Uterus (tissue), 2 donors: ENCODE measurements around the gene PTS.

ENCODE experiments used
- POLR2A ChIP-seq, 2 donors: fragments of 450-650 bp; IDR thresholded peaks; one replicate each; pipeline ENCODE4 v1.6.1; 2016; ENCODE audit warnings: antibody characterized with exemption in 2 of 2, mild to moderate bottlenecking in 1 of 2, moderate library complexity in 1 of 2
- TF ChIP-seq, protein P1 (sequence below), 4 experiments: fragments of 200-600 bp in 2 of 4; fragments of 450-650 bp in 2 of 4; sonication (generic) in 2 of 4; IDR thresholded peaks; one replicate each; pipeline ENCODE4 v1.5.1; 2016 to 2019; ENCODE audit warnings: antibody characterized with exemption in 4 of 4, mild to moderate bottlenecking in 2 of 4, moderate library complexity in 1 of 4

DNA sequence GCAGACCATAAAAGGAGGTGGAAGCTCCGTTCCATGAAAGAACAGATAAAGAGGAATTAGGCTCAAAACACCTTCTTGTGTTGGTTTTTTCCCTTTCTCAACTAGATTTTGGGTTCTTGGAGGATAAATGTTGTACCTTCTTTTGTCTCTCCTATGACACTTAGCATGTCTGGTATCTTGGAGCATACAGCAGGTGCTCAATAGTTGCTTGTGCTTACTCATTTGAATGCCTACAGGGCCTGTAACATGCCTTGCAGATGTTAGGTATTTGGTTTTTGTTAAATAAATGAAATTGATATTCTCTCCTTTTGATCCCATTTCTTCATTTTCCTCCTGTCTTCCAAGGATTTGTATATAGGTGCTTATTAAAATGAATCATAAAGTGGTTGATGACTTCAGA, 50.8 kb downstream of the PTS start:
- TF ChIP-seq, protein P1, sequence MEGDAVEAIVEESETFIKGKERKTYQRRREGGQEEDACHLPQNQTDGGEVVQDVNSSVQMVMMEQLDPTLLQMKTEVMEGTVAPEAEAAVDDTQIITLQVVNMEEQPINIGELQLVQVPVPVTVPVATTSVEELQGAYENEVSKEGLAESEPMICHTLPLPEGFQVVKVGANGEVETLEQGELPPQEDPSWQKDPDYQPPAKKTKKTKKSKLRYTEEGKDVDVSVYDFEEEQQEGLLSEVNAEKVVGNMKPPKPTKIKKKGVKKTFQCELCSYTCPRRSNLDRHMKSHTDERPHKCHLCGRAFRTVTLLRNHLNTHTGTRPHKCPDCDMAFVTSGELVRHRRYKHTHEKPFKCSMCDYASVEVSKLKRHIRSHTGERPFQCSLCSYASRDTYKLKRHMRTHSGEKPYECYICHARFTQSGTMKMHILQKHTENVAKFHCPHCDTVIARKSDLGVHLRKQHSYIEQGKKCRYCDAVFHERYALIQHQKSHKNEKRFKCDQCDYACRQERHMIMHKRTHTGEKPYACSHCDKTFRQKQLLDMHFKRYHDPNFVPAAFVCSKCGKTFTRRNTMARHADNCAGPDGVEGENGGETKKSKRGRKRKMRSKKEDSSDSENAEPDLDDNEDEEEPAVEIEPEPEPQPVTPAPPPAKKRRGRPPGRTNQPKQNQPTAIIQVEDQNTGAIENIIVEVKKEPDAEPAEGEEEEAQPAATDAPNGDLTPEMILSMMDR (IDR thresholded peaks at IDR 0.05): no peak
- TF ChIP-seq POLR2A (IDR thresholded peaks at IDR 0.05): no peak
